ENCODE measurements around the gene ABCA3. TPM values are rescaled to one million over a fixed set of nuclear protein-coding genes. Genes with fewer than 3 reads are reported as not detected.
"Not testable (repeated sequence)": the region's sequence is repeated elsewhere in the genome, so short reads cannot be mapped to it uniquely, and the experiment has no call there.

ABCA3 gene
- 1.3 TPM for polyA plus RNA-seq (2013, experiment 1 of 2)
- polyA plus RNA-seq (2013, experiment 2 of 2): 1.5 TPM

DNA sequence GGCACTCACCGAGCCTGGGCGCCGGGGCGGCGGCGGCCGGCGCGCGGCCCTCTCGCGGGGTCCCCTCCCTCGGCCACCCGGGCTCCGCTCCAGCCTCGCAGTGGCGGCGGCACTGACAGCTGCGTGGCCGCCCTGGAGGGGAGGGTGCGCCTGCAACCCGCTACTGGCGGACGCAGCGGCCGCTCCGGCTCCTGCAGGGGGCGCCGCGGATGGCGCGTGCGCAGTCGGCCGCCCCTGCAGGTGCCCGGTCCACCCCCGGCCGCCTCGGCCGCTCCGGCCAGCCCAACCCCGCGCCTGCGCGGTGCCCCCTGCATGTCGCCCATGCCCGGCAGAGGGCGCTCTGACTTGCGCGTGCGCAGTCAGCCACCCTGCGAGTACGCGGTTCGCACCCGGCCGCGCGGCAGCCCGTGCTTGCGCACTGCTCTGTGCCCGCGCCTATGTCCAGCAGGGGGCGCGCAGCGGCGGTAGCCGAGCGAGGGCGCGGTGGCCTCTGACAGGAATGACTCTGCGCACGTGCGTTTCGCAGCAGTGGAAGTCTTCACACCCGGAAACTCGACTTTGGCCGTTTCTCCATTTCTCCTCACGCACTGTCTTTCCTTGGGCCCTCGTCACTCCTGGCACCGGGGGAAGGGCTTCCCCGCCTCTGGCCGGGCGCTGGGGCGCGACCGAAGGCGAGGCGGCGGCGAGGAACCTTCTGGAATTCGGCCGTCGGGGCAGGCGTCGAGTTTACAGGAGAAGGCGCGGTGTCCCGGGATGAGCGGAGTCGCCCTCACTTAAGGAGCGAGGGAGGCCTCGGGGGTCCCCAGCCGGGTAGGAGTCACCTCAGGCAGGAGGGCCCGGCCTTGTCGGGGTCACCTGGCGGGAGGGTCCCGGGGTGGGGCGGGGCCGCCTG, at the start of gene ABCA3:
Gene ABCA3 (minus strand): TSS at position 165 of the 892 bp plus-strand sequence. CDS start 14,262 bp downstream, outside the sequence.
- H3K79me2 ChIP-seq (ENCODE audit: control insufficient read depth, insufficient read depth, low read length): no peaks in the 10 kb centered on the region
- no peak within 1 kb of the TSS for H4K8ac ChIP-seq (ENCODE audit: low read depth, low read length)
- no peak within 1 kb of the TSS for H2BK5ac ChIP-seq (ENCODE audit: low read length)
- no peak within 1 kb of the TSS for H4K5ac ChIP-seq (ENCODE audit: low read length)
- H2BK15ac ChIP-seq (replicated peaks; ENCODE audit: low read depth): no peak within 1 kb of the TSS
- peak within 1 kb of the TSS; percentile 36 for H3K4me3 ChIP-seq (ENCODE audit: low read length)
- H3K4me2 ChIP-seq (ENCODE audit: low read length): peak within 1 kb of the TSS; percentile 91
- peak within 1 kb of the TSS; percentile 10 for H3K9ac ChIP-seq (ENCODE audit: low read length)
- no peaks in the 10 kb centered on the region for H3K4me1 ChIP-seq (ENCODE audit: control insufficient read depth, low read depth, low read length)
- H3K79me1 ChIP-seq (ENCODE audit: low read length): no peaks in the 10 kb centered on the region
- no peak within 1 kb of the TSS for H3K27ac ChIP-seq (ENCODE audit: low read depth, low read length)
- no peak within 1 kb of the TSS for H3K18ac ChIP-seq (ENCODE audit: low read length)
- H3K56ac ChIP-seq (ENCODE audit: low read length): peak within 1 kb of the TSS; percentile 71
- no peak within 1 kb of the TSS for H2AK5ac ChIP-seq (ENCODE audit: low read length)
- no peak within 1 kb of the TSS for H2BK120ac ChIP-seq (ENCODE audit: low read depth, low read length)
- no peak within 1 kb of the TSS for H3K4ac ChIP-seq (ENCODE audit: low read depth, low read length)
- peaks cover 8% of the 10 kb centered on the region for H3K27me3 ChIP-seq (ENCODE audit: insufficient read depth, low read length, poor library complexity)
- WGBS (ENCODE audit: extremely low coverage, insufficient coverage, low lambda C conversion rate): no CpG with 5 or more reads among the region's 110 CpGs
- H3K36me3 ChIP-seq (ENCODE audit: control insufficient read depth, insufficient read depth, low read length): no peaks in the 10 kb centered on the region
- DNase-seq: peak; percentile 95
- peak within 1 kb of the TSS; percentile 55 for H3K23ac ChIP-seq (ENCODE audit: low read length)

DNA sequence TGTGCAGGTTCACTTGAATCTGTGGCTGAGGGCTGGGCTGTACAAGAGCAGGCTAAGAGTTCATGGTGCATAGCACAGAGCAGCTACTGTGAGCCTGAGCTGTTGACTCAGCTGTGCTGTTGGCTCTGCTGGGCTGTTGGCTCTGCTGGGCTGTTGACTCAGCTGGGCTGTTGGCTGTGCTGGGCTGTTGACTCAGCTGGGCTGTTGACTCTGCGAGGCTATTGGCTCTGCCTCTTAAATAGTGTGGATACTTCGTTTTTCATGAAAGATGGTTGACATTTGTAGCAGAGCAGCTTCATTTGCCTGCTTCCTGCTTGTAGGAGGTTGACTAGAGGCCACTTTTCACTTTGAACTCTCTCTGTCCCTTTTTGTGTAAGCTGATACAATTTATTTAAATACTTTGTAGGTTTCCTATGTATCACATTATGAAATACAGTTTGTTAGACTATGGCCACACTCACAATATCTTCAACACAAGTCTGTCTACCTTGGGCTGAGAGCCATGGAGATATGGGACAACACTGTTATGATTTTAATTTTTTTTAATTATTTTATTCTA, 48.4 kb upstream of the ABCA3 start:
- Histone ChIP-seq H3K27me3 (ENCODE audit: insufficient read depth, low read length, poor library complexity) (no peaks in the 10 kb centered on the region), H3K36me3 (ENCODE audit: control insufficient read depth, insufficient read depth, low read length) (no peaks in the 10 kb centered on the region), H3K23ac (ENCODE audit: low read length) (no peak overlapping the region), H3K27ac (ENCODE audit: low read depth, low read length) (no peak overlapping the region), H3K4me2 (ENCODE audit: low read length) (no peak overlapping the region), H3K79me2 (ENCODE audit: control insufficient read depth, insufficient read depth, low read length) (no peaks in the 10 kb centered on the region), H4K8ac (ENCODE audit: low read depth, low read length) (no peak overlapping the region), H2BK5ac (ENCODE audit: low read length) (no peak overlapping the region), H3K9ac (ENCODE audit: low read length) (no peak overlapping the region), H3K56ac (ENCODE audit: low read length) (no peak overlapping the region), H3K4me3 (ENCODE audit: low read length) (no peak overlapping the region), H3K4ac (ENCODE audit: low read depth, low read length) (no peak overlapping the region), H3K4me1 (ENCODE audit: control insufficient read depth, low read depth, low read length) (no peaks in the 10 kb centered on the region), H2BK15ac (replicated peaks; ENCODE audit: low read depth) (no peak overlapping the region), H2AK5ac (ENCODE audit: low read length) (no peak overlapping the region), H4K5ac (ENCODE audit: low read length) (no peak overlapping the region), H3K18ac (ENCODE audit: low read length) (no peak overlapping the region), H2BK120ac (ENCODE audit: low read depth, low read length) (no peak overlapping the region), H3K79me1 (ENCODE audit: low read length) (no peaks in the 10 kb centered on the region)
- no peak for DNase-seq
- no CpG with 5 or more reads among the region's 2 CpGs for WGBS (ENCODE audit: extremely low coverage, insufficient coverage, low lambda C conversion rate)

DNA sequence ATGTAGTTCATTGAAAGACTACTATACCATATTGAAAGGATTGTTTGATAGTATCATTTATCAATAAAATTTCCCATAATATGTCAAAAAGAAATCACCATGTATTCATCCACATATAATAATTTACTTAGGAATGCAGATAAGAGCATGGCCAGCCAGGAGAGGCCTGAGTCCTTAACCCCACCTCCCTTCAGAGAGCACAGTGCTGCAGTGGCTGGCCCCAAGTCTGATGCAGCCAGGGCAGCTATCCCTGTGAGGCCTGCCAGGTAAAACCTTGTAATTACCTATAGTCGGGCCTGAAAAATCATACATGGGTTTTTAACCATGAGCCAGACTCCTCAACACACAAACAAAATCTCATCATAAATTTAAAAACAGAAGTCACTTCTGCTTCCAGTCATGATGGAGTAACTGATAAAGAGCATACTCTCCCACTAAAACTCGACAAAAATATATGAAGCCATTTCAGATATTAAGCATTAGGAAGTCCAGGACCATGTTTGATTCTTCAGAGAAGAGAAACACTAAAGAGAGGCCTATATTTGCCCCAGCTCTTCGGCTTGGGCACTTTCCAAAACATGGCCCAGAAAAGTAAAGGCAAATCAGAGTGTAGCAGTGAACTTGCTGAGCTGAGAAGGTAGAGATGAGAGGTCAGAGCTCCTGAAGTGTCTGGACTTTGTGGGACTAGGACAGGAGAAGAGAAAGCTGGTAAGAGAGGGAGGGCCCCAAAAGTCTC, 47.8 kb upstream of the ABCA3 start:
- Histone ChIP-seq H3K4me1 (ENCODE audit: control insufficient read depth, low read depth, low read length) (no peaks in the 10 kb centered on the region), H2AK5ac (ENCODE audit: low read length) (no peak overlapping the region)
- no CpG with 5 or more reads among the region's 3 CpGs for WGBS (ENCODE audit: extremely low coverage, insufficient coverage, low lambda C conversion rate)

DNA sequence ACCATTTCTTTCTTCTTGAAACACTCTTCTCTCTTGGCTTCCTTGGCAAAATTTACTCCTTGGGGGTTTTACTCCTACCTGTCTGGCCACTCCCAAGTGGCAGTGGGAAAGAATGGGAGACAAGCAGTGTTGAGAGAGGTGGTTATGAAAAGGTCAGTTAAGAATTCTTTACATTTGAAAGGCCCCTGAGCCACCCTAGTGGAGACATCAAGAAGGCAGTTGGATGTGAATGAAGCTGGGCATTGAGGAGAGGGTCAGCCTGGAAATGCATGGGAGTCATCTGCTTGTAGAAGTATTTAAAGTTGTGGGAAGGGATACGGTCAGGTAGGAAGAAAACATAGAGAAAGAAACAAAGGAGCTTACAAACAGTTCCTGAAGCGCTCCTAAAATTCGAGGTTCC, 46.5 kb upstream of the ABCA3 start:
- no peaks in the 10 kb centered on the region for H3K36me3 ChIP-seq (ENCODE audit: control insufficient read depth, insufficient read depth, low read length)
- peak; percentile 75 for DNase-seq
- WGBS (ENCODE audit: extremely low coverage, insufficient coverage, low lambda C conversion rate): no CpG with 5 or more reads among the region's 3 CpGs

More for the DNA sequence above, 47.8 kb upstream of the ABCA3 start:
- no peaks in the 10 kb centered on the region for H3K79me2 ChIP-seq (ENCODE audit: control insufficient read depth, insufficient read depth, low read length)
- no peak overlapping the region for H3K9ac ChIP-seq (ENCODE audit: low read length)
- H4K5ac ChIP-seq (ENCODE audit: low read length): no peak overlapping the region
- no peak overlapping the region for H3K4ac ChIP-seq (ENCODE audit: low read depth, low read length)
- no peak overlapping the region for H4K8ac ChIP-seq (ENCODE audit: low read depth, low read length)
- no peak overlapping the region for H3K23ac ChIP-seq (ENCODE audit: low read length)
- H2BK5ac ChIP-seq (ENCODE audit: low read length): no peak overlapping the region
- H2BK120ac ChIP-seq (ENCODE audit: low read depth, low read length): no peak overlapping the region
- H3K36me3 ChIP-seq (ENCODE audit: control insufficient read depth, insufficient read depth, low read length): no peaks in the 10 kb centered on the region
- no peaks in the 10 kb centered on the region for H3K79me1 ChIP-seq (ENCODE audit: low read length)
- no peak overlapping the region for H3K4me2 ChIP-seq (ENCODE audit: low read length)
- H3K27me3 ChIP-seq (ENCODE audit: insufficient read depth, low read length, poor library complexity): no peaks in the 10 kb centered on the region
- no peak overlapping the region for H3K27ac ChIP-seq (ENCODE audit: low read depth, low read length)
- no peak overlapping the region for H3K4me3 ChIP-seq (ENCODE audit: low read length)
- no peak for DNase-seq
- no peak overlapping the region for H3K18ac ChIP-seq (ENCODE audit: low read length)
- no peak overlapping the region for H3K56ac ChIP-seq (ENCODE audit: low read length)
- no peak overlapping the region for H2BK15ac ChIP-seq (replicated peaks; ENCODE audit: low read depth)

DNA sequence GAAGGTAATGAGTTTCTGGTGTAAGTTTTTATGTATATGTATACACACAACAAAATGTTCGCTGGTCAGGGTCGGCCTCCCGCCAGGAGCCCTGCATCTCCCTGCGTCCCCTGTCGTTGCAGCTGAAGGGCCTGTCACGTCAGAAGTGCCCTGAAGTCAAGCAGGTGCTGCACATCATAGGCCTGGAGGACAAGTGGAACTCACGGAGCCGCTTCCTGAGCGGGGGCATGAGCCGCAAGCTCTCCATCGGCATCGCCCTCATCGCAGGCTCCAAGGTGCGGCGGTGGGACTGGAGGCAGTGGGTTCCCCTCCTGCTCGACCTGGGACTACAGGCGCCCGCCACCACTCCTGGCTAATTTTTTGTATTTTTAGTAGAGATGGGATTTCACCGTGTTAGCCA, 45.5 kb upstream of the ABCA3 start:
- not testable (repeated sequence) for H4K5ac ChIP-seq (ENCODE audit: low read length); H3K4ac ChIP-seq (ENCODE audit: low read depth, low read length); H2AK5ac ChIP-seq (ENCODE audit: low read length); H2BK15ac ChIP-seq (replicated peaks; ENCODE audit: low read depth); H3K56ac ChIP-seq (ENCODE audit: low read length); H4K8ac ChIP-seq (ENCODE audit: low read depth, low read length); H3K23ac ChIP-seq (ENCODE audit: low read length); H3K79me1 ChIP-seq (ENCODE audit: low read length); H2BK5ac ChIP-seq (ENCODE audit: low read length); H2BK120ac ChIP-seq (ENCODE audit: low read depth, low read length); H3K79me2 ChIP-seq (ENCODE audit: control insufficient read depth, insufficient read depth, low read length); DNase-seq; H3K27ac ChIP-seq (ENCODE audit: low read depth, low read length); H3K4me3 ChIP-seq (ENCODE audit: low read length); H3K18ac ChIP-seq (ENCODE audit: low read length); H3K4me2 ChIP-seq (ENCODE audit: low read length); H3K27me3 ChIP-seq (ENCODE audit: insufficient read depth, low read length, poor library complexity); H3K4me1 ChIP-seq (ENCODE audit: control insufficient read depth, low read depth, low read length); H3K36me3 ChIP-seq (ENCODE audit: control insufficient read depth, insufficient read depth, low read length); H3K9ac ChIP-seq (ENCODE audit: low read length)
- WGBS (ENCODE audit: extremely low coverage, insufficient coverage, low lambda C conversion rate): no CpG with 5 or more reads among the region's 19 CpGs

More for the DNA sequence above, 46.5 kb upstream of the ABCA3 start:
- Histone ChIP-seq H3K18ac (ENCODE audit: low read length) (no peak overlapping the region), H3K56ac (ENCODE audit: low read length) (no peak overlapping the region), H2BK15ac (replicated peaks; ENCODE audit: low read depth) (no peak overlapping the region), H2BK5ac (ENCODE audit: low read length) (no peak overlapping the region), H3K27me3 (ENCODE audit: insufficient read depth, low read length, poor library complexity) (no peaks in the 10 kb centered on the region), H3K23ac (ENCODE audit: low read length) (no peak overlapping the region), H2AK5ac (ENCODE audit: low read length) (no peak overlapping the region), H3K4ac (ENCODE audit: low read depth, low read length) (no peak overlapping the region), H3K9ac (ENCODE audit: low read length) (no peak overlapping the region), H3K4me1 (ENCODE audit: control insufficient read depth, low read depth, low read length) (no peaks in the 10 kb centered on the region), H3K79me2 (ENCODE audit: control insufficient read depth, insufficient read depth, low read length) (no peaks in the 10 kb centered on the region), H3K79me1 (ENCODE audit: low read length) (no peaks in the 10 kb centered on the region), H4K8ac (ENCODE audit: low read depth, low read length) (no peak overlapping the region), H3K27ac (ENCODE audit: low read depth, low read length) (no peak overlapping the region), H3K4me3 (ENCODE audit: low read length) (no peak overlapping the region), H2BK120ac (ENCODE audit: low read depth, low read length) (no peak overlapping the region), H3K4me2 (ENCODE audit: low read length) (no peak overlapping the region), H4K5ac (ENCODE audit: low read length) (no peak overlapping the region)

Data from mesendoderm (in vitro differentiated cells).